GM12801 (cell line): ENCODE measurements around the gene HAP1.

ENCODE experiments used
- CTCF ChIP-seq: IDR thresholded peaks from one replicate; pipeline ENCODE4 v1.5.1; 2011; ENCODE audit warnings: control low read depth; ENCODE audit not compliant: insufficient read length; ENCODE audit errors: extremely low read depth

Gene HAP1

GRCh38 chr17:41678411-41678906, 56.0 kb downstream of the HAP1 start:
- TF ChIP-seq CTCF: no peak

GRCh38 chr17:41676058-41676419, 58.4 kb downstream of the HAP1 start:
- TF ChIP-seq CTCF: no peak
